Type B pancreatic cell (in vitro differentiated cells): Measurements from ENCODE around the gene NCAPD3. TPM values are rescaled to one million over a fixed set of nuclear protein-coding genes. Genes with fewer than 3 reads are reported as not detected.

Experiments used
- DNase-seq: peaks from one replicate; pipeline ENCODE4 v3.0.0; 2021; ENCODE audit warnings: mixed read lengths; ENCODE audit not compliant: unreplicated experiment; ENCODE audit errors: extremely low spot score
- H3K27ac Mint-ChIP-seq: 2 replicates; pipeline ENCODE4 v1.8.0; 2021; ENCODE audit warnings: mild to moderate bottlenecking, mixed read lengths
- H3K27me3 Mint-ChIP-seq: 2 replicates; pipeline ENCODE4 v1.8.0; 2021; ENCODE audit warnings: mixed read lengths
- H3K36me3 Mint-ChIP-seq: 2 replicates; pipeline ENCODE4 v1.8.0; 2021; ENCODE audit warnings: mixed read lengths
- H3K4me1 Mint-ChIP-seq: one replicate; pipeline ENCODE4 v1.8.0; 2021; ENCODE audit warnings: mixed read lengths; ENCODE audit not compliant: unreplicated experiment
- H3K4me3 Mint-ChIP-seq: 2 replicates; pipeline ENCODE4 v1.8.0; 2021; ENCODE audit warnings: mild to moderate bottlenecking, mixed read lengths
- H3K9me3 Mint-ChIP-seq: 2 replicates; pipeline ENCODE4 v1.8.0; 2021; ENCODE audit warnings: mixed read lengths
- total RNA-seq: library from RNA; stranded (reverse); gene quantifications from 2 replicates; pipeline ENCODE4 v1.2.1, GENCODE V29; 2021; ENCODE audit warnings: low replicate concordance
- TF ChIP-seq, protein P1 (sequence below): fragments of 200-600 bp; sonication (generic); conservative IDR thresholded peaks from 2 replicates; pipeline ENCODE4 v1.5.0; 2021; ENCODE audit warnings: antibody characterized with exemption, mild to moderate bottlenecking

NCAPD3 gene
- total RNA-seq, 1 donor from 2014 or later: 33.9 TPM

DNA sequence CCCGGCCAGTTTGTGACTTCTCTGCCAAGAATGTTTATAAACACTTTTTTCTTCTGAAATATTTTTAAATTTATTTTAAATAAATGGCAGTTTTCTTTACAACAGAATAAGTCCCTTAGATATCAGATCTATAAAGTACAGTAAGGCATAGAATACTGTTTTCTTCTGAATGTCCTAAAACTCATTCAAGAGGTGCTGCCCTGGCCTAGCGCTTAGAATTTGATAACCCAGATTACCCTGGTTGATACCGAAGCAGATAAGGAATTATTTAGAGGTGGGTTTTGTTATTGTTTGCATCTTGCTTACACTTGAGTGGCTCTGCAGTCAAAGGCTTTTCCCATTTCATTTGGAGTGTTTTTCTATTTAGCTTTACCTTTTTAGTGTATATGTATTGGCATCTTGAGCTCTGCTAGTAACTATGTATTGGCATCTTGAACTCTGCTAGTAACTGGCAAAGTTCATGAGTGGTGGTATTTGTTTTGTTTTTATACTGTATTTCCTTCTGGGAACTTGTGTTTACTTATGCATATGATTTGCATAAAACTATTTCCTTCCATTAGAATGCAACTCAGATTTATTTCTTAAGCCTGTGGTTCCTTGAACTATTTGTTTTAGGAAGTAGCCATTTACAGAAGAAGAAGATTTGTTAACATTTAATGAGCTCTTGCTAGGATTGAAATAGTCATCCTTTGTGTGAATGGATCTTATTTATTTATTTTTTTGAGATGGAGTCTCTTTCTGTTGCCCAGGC, 30.8 kb upstream of the NCAPD3 start:
- no peaks in the 10 kb centered on the region for H3K9me3 Mint-ChIP-seq
- peak overlapping the region; percentile 97 for H3K4me3 Mint-ChIP-seq
- no peak for DNase-seq
- no peak overlapping the region for H3K27ac Mint-ChIP-seq
- peaks cover 8% of the 10 kb centered on the region for H3K36me3 Mint-ChIP-seq
- TF ChIP-seq, protein P1, sequence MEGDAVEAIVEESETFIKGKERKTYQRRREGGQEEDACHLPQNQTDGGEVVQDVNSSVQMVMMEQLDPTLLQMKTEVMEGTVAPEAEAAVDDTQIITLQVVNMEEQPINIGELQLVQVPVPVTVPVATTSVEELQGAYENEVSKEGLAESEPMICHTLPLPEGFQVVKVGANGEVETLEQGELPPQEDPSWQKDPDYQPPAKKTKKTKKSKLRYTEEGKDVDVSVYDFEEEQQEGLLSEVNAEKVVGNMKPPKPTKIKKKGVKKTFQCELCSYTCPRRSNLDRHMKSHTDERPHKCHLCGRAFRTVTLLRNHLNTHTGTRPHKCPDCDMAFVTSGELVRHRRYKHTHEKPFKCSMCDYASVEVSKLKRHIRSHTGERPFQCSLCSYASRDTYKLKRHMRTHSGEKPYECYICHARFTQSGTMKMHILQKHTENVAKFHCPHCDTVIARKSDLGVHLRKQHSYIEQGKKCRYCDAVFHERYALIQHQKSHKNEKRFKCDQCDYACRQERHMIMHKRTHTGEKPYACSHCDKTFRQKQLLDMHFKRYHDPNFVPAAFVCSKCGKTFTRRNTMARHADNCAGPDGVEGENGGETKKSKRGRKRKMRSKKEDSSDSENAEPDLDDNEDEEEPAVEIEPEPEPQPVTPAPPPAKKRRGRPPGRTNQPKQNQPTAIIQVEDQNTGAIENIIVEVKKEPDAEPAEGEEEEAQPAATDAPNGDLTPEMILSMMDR: no peak
- H3K4me1 Mint-ChIP-seq: peaks cover 15% of the 10 kb centered on the region
- H3K27me3 Mint-ChIP-seq: no peaks in the 10 kb centered on the region

DNA sequence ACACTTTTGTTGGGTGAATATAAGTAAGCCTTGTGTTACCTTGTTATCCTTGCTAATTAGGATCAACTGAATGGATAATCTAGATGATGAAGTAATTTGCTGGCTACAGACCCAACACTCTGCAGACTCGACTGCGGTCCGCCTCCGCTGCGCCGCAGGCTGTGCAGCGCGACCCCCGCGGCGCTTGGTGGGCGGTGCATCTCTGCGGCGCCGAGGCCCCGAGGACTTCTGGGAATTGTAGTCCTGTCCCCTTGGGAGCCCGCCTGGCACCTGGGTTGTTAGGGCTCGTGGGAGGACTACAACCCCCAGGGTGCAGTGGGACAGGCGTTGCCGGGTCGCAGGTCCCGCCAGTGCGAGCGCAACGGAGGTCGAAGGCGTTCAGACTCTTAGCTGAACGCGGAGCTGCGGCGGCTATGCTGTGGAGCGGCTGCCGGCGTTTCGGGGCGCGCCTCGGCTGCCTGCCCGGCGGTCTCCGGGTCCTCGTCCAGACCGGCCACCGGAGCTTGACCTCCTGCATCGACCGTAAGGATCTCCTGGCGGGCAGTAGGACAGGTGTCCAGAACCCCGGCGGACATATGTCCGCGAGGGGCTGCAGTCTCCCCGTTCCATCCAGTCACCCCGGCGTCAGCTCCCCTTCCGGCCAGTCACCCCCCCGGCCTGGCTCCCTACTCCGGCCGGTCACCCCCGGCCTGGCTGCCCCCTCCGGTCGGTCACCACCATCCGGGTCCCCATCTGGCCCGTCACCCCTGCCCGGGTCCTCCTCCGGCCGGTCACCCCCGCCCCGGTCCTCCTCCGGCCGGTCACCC, 29.6 kb upstream of the NCAPD3 start, which contains the start of the genes ACAD8 and THYN1:
TSS of gene ACAD8 (plus strand) at position 381 of the 806 bp plus-strand sequence. CDS start at position 414, 33 bp downstream.
TSS of gene THYN1 (minus strand) at position 165 of the 806 bp plus-strand sequence. CDS start 470 bp downstream, outside the sequence.
- Mint-ChIP-seq H3K4me1 (peaks cover 15% of the 10 kb centered on the region), H3K4me3 (peak within 1 kb of the TSS; percentile 97), H3K36me3 (peaks cover 8% of the 10 kb centered on the region), H3K27me3 (no peaks in the 10 kb centered on the region), H3K9me3 (no peaks in the 10 kb centered on the region), H3K27ac (peak within 1 kb of the TSS; percentile 24)
- TF ChIP-seq, protein P1: peak; percentile 39
- DNase-seq: peak; percentile 96

DNA sequence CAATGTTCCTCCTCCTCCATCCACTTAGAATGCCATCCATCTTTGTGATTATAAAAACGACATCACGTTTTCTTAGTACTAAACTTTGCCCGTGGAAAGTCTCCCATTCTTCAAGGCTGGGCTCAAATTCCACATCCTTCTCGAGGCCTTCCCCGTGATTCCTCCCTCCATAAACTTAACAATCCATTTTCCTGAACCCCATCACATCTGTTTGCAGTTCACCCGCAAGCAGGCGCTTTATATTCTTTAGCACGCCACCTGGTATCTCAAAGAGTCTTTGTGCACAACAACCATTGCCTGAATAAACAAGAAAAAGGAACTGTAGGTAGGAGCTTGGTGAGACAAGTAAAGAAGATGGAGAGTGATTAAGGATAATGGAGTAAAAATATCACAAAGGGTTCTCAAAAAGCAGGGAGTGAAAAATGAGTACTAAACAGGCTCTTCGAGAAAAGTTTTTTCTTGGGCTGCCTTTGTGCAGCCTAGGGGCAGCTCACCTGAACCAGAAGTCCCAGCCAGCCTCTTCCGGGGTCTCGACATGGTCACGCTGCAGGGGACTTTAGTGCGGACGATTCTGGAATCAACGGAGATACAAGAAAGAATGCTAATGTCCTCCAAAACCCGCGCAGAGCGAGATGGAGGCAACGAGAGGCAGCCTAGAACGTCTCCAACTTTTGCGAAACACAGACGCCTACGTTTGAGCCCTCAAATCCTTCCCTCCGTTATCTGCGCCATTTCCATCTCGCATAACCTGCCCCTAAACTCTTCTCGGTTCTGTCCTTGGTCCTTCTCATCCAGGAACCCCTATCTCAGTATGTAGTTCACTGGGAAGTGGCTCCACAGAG, 28.8 kb upstream of the NCAPD3 start:
- H3K36me3 Mint-ChIP-seq: peaks cover 6% of the 10 kb centered on the region
- peaks cover 15% of the 10 kb centered on the region for H3K4me1 Mint-ChIP-seq
- no peaks in the 10 kb centered on the region for H3K9me3 Mint-ChIP-seq
- TF ChIP-seq, protein P1: no peak
- H3K4me3 Mint-ChIP-seq: peak overlapping the region; percentile 97
- no peak for DNase-seq
- H3K27me3 Mint-ChIP-seq: no peaks in the 10 kb centered on the region
- H3K27ac Mint-ChIP-seq: peak overlapping the region; percentile 24

DNA sequence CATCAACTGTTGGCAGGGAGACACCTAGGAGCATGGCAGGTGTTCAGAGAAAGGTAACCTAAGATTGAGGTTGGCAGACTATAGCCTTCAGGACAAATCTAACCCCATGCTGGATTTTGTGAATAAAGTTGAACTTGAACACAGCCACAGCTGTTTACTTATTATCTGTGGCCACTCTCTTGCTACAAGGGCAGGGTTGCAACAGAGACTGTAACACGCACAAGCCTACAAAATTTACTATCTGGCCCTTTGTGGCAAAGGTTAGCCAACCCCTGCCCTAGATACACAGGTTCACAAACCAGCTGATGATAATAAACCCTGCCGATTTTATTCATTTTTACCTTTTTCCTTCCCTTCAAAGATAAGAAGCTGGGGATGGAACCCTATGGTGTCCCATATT, 26.9 kb upstream of the NCAPD3 start:
- Mint-ChIP-seq H3K4me1 (peaks cover 15% of the 10 kb centered on the region), H3K36me3 (peaks cover 11% of the 10 kb centered on the region), H3K27ac (no peak overlapping the region), H3K27me3 (no peaks in the 10 kb centered on the region), H3K9me3 (no peaks in the 10 kb centered on the region), H3K4me3 (no peak overlapping the region)
- DNase-seq: no peak
- TF ChIP-seq, protein P1: no peak

DNA sequence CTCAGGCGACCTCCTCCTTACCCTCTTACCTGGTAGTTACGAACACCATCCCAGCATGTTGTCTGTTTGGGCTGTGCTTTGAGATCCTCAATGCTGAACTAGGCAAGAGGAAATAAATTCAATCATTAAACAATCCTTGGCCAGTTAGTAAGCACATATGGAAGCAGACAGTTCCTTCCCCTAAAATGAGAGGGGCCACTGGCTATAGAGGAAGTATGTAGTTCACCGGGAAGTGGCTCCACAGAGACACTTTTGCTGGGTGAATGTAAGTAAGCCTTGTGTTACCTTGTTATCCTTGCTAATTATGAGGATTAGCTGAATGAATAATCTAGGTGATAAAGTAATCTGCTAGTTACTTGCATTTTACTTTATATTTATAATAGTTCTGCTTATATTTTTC, 26.5 kb upstream of the NCAPD3 start:
- no peak for DNase-seq
- Mint-ChIP-seq H3K4me3 (no peak overlapping the region), H3K27me3 (no peaks in the 10 kb centered on the region), H3K27ac (no peak overlapping the region), H3K9me3 (no peaks in the 10 kb centered on the region), H3K4me1 (peaks cover 15% of the 10 kb centered on the region), H3K36me3 (peaks cover 11% of the 10 kb centered on the region)
- TF ChIP-seq, protein P1: no peak
